HEK293 (cell line): ENCODE results near the gene WWC1.

Source experiments
- CTCF ChIA-PET: fragments of 350-600 bp; formaldehyde crosslinking; extraction: SDS; loops from one replicate; lab custom pipeline; 2021; ENCODE audit warnings: antibody characterized with exemption; lab: Yijun Ruan, JAX
- POLR2A ChIA-PET: fragments of 300-600 bp; formaldehyde crosslinking; extraction: SDS; loops from one replicate; lab custom pipeline; 2020; ENCODE audit warnings: antibody characterized with exemption, inconsistent platforms; lab: Yijun Ruan, JAX
- H3K27ac ChIP-seq: fragments of 200-500 bp; sonication (Bioruptor generic); 2 replicates; pipeline ENCODE4 v1.5.1; 2014; ENCODE audit warnings: low read depth, low read length, control low read depth, inconsistent platforms; ENCODE audit errors: extremely low read depth
- H3K36me3 ChIP-seq, 2 experiments: fragments of 200-500 bp in 1 of 2; sonication (Bioruptor generic) in 1 of 2; 1 replicate in 1 of 2; 2 replicates in 1 of 2; pipeline ENCODE4 v1.5.1; 2014 to 2017; ENCODE audit warnings: inconsistent platforms in 2 of 2, low read length in 2 of 2; ENCODE audit not compliant: control insufficient read depth in 2 of 2, insufficient read depth in 1 of 2
- H3K4me1 ChIP-seq: fragments of 200-500 bp; sonication (Bioruptor generic); 2 replicates; pipeline ENCODE4 v1.5.1; 2014; ENCODE audit warnings: mild to moderate bottlenecking, low read length, inconsistent platforms; ENCODE audit not compliant: control insufficient read depth, insufficient read depth
- H3K4me3 ChIP-seq: 2 replicates; pipeline ENCODE4 v1.5.1; 2011; ENCODE audit warnings: low read depth, mild to moderate bottlenecking, control low read depth, low read length, moderate library complexity
- H3K9me3 ChIP-seq: fragments of 200-500 bp; sonication (Bioruptor generic); 2 replicates; pipeline ENCODE4 v1.5.1; 2014; ENCODE audit warnings: low read depth, low read length, inconsistent platforms; ENCODE audit not compliant: control insufficient read depth, insufficient read depth
- CTCF ChIP-seq: fragments of 450-650 bp; formaldehyde crosslinking; IDR thresholded peaks from 2 replicates; pipeline ENCODE4 v1.5.1; 2016; ENCODE audit warnings: missing biosample characterization, missing genetic modification characterization
- EGR2 ChIP-seq: fragments of 450-650 bp; formaldehyde crosslinking; IDR thresholded peaks from 2 replicates; pipeline ENCODE4 v1.5.1; 2016; ENCODE audit warnings: low read depth, missing biosample characterization, missing genetic modification characterization
- GLIS2 ChIP-seq: fragments of 450-650 bp; formaldehyde crosslinking; IDR thresholded peaks from 2 replicates; pipeline ENCODE4 v1.5.1; 2016; ENCODE audit warnings: missing biosample characterization, missing genetic modification characterization
- MYNN ChIP-seq: fragments of 450-650 bp; formaldehyde crosslinking; IDR thresholded peaks from 2 replicates; pipeline ENCODE4 v1.5.1; 2016; ENCODE audit warnings: missing biosample characterization, missing genetic modification characterization, borderline replicate concordance
- OSR2 ChIP-seq: fragments of 450-650 bp; formaldehyde crosslinking; IDR thresholded peaks from 2 replicates; pipeline ENCODE4 v1.5.1; 2016; ENCODE audit warnings: missing biosample characterization, missing genetic modification characterization
- PRDM1 ChIP-seq: fragments of 450-650 bp; formaldehyde crosslinking; IDR thresholded peaks from 2 replicates; pipeline ENCODE4; 2016; ENCODE audit warnings: missing biosample characterization, missing genetic modification characterization
- SP7 ChIP-seq: fragments of 450-650 bp; formaldehyde crosslinking; IDR thresholded peaks from 2 replicates; pipeline ENCODE4 v1.5.1; 2016; ENCODE audit warnings: missing biosample characterization, missing genetic modification characterization
- ZBTB6 ChIP-seq: fragments of 450-650 bp; formaldehyde crosslinking; IDR thresholded peaks from 2 replicates; pipeline ENCODE4 v1.5.1; 2017; ENCODE audit warnings: missing biosample characterization, missing genetic modification characterization
- ZEB2 ChIP-seq: fragments of 450-650 bp; formaldehyde crosslinking; IDR thresholded peaks from 2 replicates; pipeline ENCODE4 v1.5.1; 2016; ENCODE audit warnings: missing biosample characterization, missing genetic modification characterization
- ZNF138 ChIP-seq: fragments of 450-650 bp; formaldehyde crosslinking; IDR thresholded peaks from 2 replicates; pipeline ENCODE4 v1.5.1; 2016; ENCODE audit warnings: missing biosample characterization, missing genetic modification characterization, borderline replicate concordance
- ZNF148 ChIP-seq: fragments of 450-650 bp; formaldehyde crosslinking; IDR thresholded peaks from 2 replicates; pipeline ENCODE4 v1.5.0; 2017; ENCODE audit warnings: missing biosample characterization, missing genetic modification characterization, borderline replicate concordance
- ZNF223 ChIP-seq: fragments of 450-650 bp; formaldehyde crosslinking; IDR thresholded peaks from 2 replicates; pipeline ENCODE4 v1.5.1; 2016; ENCODE audit warnings: missing biosample characterization, missing genetic modification characterization
- ZNF324 ChIP-seq: fragments of 450-650 bp; formaldehyde crosslinking; IDR thresholded peaks from 2 replicates; pipeline ENCODE4 v1.5.1; 2016; ENCODE audit warnings: missing biosample characterization, missing genetic modification characterization
- ZNF362 ChIP-seq: fragments of 450-650 bp; formaldehyde crosslinking; IDR thresholded peaks from 2 replicates; pipeline ENCODE4 v1.5.1; 2016; ENCODE audit warnings: missing biosample characterization, missing genetic modification characterization
- ZNF366 ChIP-seq: fragments of 450-650 bp; formaldehyde crosslinking; conservative IDR thresholded peaks from 2 replicates; pipeline ENCODE4 v1.5.1; 2016; ENCODE audit warnings: missing biosample characterization, missing genetic modification characterization
- ZNF426 ChIP-seq: fragments of 450-650 bp; formaldehyde crosslinking; IDR thresholded peaks from 2 replicates; pipeline ENCODE4 v1.5.1; 2017; ENCODE audit warnings: missing biosample characterization, missing genetic modification characterization, mild to moderate bottlenecking, inconsistent platforms, moderate library complexity
- ZNF626 ChIP-seq: fragments of 450-650 bp; sonication (Bioruptor Pico); formaldehyde crosslinking; IDR thresholded peaks from 2 replicates; pipeline ENCODE4 v1.5.1; 2018; ENCODE audit warnings: missing biosample characterization, missing genetic modification characterization, inconsistent platforms
- ZNF645 ChIP-seq: fragments of 450-650 bp; formaldehyde crosslinking; IDR thresholded peaks from 2 replicates; pipeline ENCODE4; 2016; ENCODE audit warnings: missing biosample characterization, missing genetic modification characterization
- ZNF654 ChIP-seq: fragments of 450-650 bp; formaldehyde crosslinking; IDR thresholded peaks from 2 replicates; pipeline ENCODE4 v1.5.1; 2016; ENCODE audit warnings: low read depth, missing biosample characterization, missing genetic modification characterization
- ZNF660 ChIP-seq: fragments of 450-650 bp; IDR thresholded peaks from 2 replicates; pipeline ENCODE4 v1.5.1; 2018; ENCODE audit warnings: missing biosample characterization, mild to moderate bottlenecking, missing genetic modification characterization
- ZNF777 ChIP-seq: fragments of 450-650 bp; formaldehyde crosslinking; IDR thresholded peaks from 2 replicates; pipeline ENCODE4 v1.5.1; 2017; ENCODE audit warnings: missing biosample characterization, missing genetic modification characterization, borderline replicate concordance
- ZSCAN30 ChIP-seq: fragments of 450-650 bp; IDR thresholded peaks from 2 replicates; pipeline ENCODE4 v1.5.1; 2018; ENCODE audit warnings: missing biosample characterization, mild to moderate bottlenecking, missing genetic modification characterization, moderate library complexity

WWC1 gene

GRCh38 chr5:168472329-168472728, 180.9 kb downstream of the WWC1 start:
- ChIA-PET POLR2A (interaction anchor here (1.1 kb wide), 1 partner anchor 14 kb away, joined by 3 read pairs; no protein-coding TSS in a partner anchor), CTCF (interaction anchor here (0.9 to 1.5 kb wide), 3 partner anchors 10 to 14 kb away, joined by 3 to 5 read pairs (median 3); partner anchors contain the start of gene RARS1)
- Histone ChIP-seq H3K9me3 (no peaks in the 10 kb centered on the region), H3K27ac (no peak overlapping the region), H3K4me3 (no peak overlapping the region), H3K4me1 (no peaks in the 10 kb centered on the region), H3K36me3 (peaks cover 0 to 20% of the 10 kb centered on the region in 2 experiments; a peak in 1 of 3 replicates)
- TF ChIP-seq ZNF777 (tag by site-specific recombination): no peak
- TF ChIP-seq ZNF324 (tag by site-specific recombination): no peak
- no peak for TF ChIP-seq ZNF645 (tag by site-specific recombination)
- no peak for TF ChIP-seq SP7
- no peak for TF ChIP-seq MYNN
- peak; percentile 22; the same call in 1 of the 2 replicates for TF ChIP-seq ZNF654 (tag by site-specific recombination)
- TF ChIP-seq ZNF362 (tag by site-specific recombination): peak; percentile 71
- peak; percentile 59 for TF ChIP-seq OSR2 (tag by site-specific recombination)
- no peak for TF ChIP-seq ZNF426 (tag by site-specific recombination)
- TF ChIP-seq ZEB2: no peak
- TF ChIP-seq ZSCAN30 (tag by site-specific recombination): no peak
- no peak for TF ChIP-seq CTCF (tag by site-specific recombination)
- TF ChIP-seq PRDM1 (tag by site-specific recombination): 0 out of 2 replicates have a peak, but pooled peaks have one; percentile 7
- TF ChIP-seq ZNF148 (tag by site-specific recombination): no peak
- TF ChIP-seq EGR2 (tag by site-specific recombination): no peak
- no peak for TF ChIP-seq GLIS2 (tag by site-specific recombination)
- no peak for TF ChIP-seq ZNF223 (tag by site-specific recombination)
- TF ChIP-seq ZBTB6 (tag by site-specific recombination): no peak
- TF ChIP-seq ZNF660 (tag by site-specific recombination): 0 out of 2 replicates have a peak, but pooled peaks have one; percentile 34
- TF ChIP-seq ZNF626 (tag by site-specific recombination): no peak
- TF ChIP-seq ZNF138 (tag by site-specific recombination): no peak
- TF ChIP-seq ZNF366: peak; percentile 24; the same call in 1 of the 2 replicates
